Choroid plexus epithelial cell (primary cell): ENCODE measurements around the gene MAP4K5.

Source experiments
- DNase-seq: peaks from one replicate; pipeline ENCODE4 v3.0.0-alpha.2; 2010; ENCODE audit warnings: low read depth
- H3K4me3 ChIP-seq: 2 replicates; pipeline ENCODE4 v1.5.1; 2011; ENCODE audit warnings: low read depth, mild to moderate bottlenecking, control low read depth, low read length, moderate library complexity
- TF ChIP-seq, protein P1 (sequence below): conservative IDR thresholded peaks from 2 replicates; pipeline ENCODE4 v1.5.1; 2011; ENCODE audit warnings: low read depth, mild to moderate bottlenecking, control low read depth, inconsistent platforms, low read length, moderate library complexity

MAP4K5 gene

GRCh38 chr14:50477760-50478159 is 54.6 kb downstream of the MAP4K5 start:
- TF ChIP-seq, protein P1, sequence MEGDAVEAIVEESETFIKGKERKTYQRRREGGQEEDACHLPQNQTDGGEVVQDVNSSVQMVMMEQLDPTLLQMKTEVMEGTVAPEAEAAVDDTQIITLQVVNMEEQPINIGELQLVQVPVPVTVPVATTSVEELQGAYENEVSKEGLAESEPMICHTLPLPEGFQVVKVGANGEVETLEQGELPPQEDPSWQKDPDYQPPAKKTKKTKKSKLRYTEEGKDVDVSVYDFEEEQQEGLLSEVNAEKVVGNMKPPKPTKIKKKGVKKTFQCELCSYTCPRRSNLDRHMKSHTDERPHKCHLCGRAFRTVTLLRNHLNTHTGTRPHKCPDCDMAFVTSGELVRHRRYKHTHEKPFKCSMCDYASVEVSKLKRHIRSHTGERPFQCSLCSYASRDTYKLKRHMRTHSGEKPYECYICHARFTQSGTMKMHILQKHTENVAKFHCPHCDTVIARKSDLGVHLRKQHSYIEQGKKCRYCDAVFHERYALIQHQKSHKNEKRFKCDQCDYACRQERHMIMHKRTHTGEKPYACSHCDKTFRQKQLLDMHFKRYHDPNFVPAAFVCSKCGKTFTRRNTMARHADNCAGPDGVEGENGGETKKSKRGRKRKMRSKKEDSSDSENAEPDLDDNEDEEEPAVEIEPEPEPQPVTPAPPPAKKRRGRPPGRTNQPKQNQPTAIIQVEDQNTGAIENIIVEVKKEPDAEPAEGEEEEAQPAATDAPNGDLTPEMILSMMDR = no peak
- no peak overlapping the region for H3K4me3 ChIP-seq
- no peak for DNase-seq

- TF ChIP-seq, protein P1 = no peak
- no peak for DNase-seq
- H3K4me3 ChIP-seq = no peak overlapping the region
Measured at GRCh38 chr14:50476134-50476533, 56.2 kb downstream of the MAP4K5 start.

DNA sequence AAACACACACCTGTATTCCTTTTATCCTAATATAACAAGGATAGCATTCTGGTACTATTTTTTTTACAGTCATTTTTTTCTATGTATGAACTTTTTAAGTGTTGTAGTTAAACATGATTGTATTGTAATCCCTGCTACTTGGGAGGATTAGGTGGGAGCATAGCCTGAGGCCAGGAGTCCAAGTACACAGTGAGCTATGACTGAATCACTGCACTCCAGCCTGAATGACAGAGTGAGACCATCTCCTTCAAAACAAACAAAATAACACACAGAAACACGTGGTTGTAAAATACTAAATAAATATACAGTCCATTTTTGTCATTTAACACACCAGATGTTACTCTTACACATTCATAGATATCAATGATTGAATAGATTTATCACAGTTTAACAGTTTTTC is 56.9 kb downstream of the MAP4K5 start:
- no peak overlapping the region for H3K4me3 ChIP-seq
- no peak for DNase-seq
- TF ChIP-seq, protein P1 = no peak

GRCh38 chr14:50471838-50472465 is 60.4 kb downstream of the MAP4K5 start:
- no peak for DNase-seq
- H3K4me3 ChIP-seq = no peak overlapping the region
- TF ChIP-seq, protein P1 = no peak

- DNase-seq = no peak
- TF ChIP-seq, protein P1 = no peak
- H3K4me3 ChIP-seq = no peak overlapping the region
Measured at GRCh38 chr14:50469982-50470381, 62.4 kb downstream of the MAP4K5 start.

DNA sequence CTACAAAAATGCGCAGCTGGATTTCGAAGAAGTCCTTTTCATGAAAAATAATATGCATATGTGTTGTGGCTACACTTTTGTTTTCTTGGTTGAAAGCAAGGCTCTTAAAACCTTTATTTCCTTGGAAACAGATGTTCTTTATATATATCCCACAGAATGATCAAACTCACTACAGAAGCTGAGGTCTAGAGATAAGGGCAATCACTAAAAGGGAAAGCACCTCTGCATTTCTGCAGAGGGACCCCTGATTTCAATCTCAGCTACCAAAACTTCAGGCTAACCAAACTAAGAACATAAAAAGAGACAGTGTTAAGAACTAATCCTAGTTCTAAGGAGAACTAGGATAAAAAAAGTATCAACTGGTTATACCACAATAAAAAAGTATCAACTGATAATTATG is 70.3 kb downstream of the MAP4K5 start:
- DNase-seq = no peak
- TF ChIP-seq, protein P1 = no peak
- no peak overlapping the region for H3K4me3 ChIP-seq

DNA sequence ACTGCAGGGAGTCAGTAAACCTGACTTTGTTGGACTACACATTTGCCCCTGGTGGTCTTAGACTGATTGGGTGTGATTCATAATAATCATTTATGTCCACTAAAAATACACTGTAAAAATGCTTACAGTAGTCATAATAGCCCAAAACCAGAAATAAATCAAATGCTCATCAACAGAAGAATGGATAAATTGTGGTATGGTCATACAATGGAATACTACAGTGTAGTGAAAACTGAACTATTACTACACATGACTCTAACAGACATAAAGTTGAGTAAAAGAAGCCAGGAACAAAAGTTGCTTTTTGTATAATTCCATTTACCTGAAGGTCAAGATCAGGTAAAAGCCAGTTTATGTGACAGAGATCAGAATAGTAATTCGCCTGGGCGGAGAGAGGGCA is 78.5 kb downstream of the MAP4K5 start:
- DNase-seq = no peak
- TF ChIP-seq, protein P1 = no peak
- H3K4me3 ChIP-seq = no peak overlapping the region
